SK-N-SH (cell line): ENCODE measurements around the gene SH3PXD2A. TPM values are rescaled to one million over a fixed set of nuclear protein-coding genes. Genes with fewer than 3 reads are reported as not detected.
A peak's percentile ranks its signal among the peaks of the same experiment; 100 is the strongest.

Experiments used
- CTCF ChIA-PET: fragments of 300-600, 350-600 bp; formaldehyde crosslinking; extraction: SDS; loops from one replicate; lab custom pipeline; 2021; lab: Yijun Ruan, JAX
- POLR2A ChIA-PET: fragments of 350-600 bp; sonication (Branson Sonifier 250); formaldehyde crosslinking; extraction: SDS; loops from one replicate; lab custom pipeline; 2020; ENCODE audit warnings: antibody characterized with exemption, inconsistent platforms; lab: Yijun Ruan, JAX
- DNase-seq: peaks from one replicate; pipeline ENCODE4 v3.0.0; 2012
- H2AFZ ChIP-seq: fragments of 200-600 bp; sonication (generic); 2 replicates; pipeline ENCODE4 v1.8.1; 2016; ENCODE audit warnings: antibody characterized with exemption, mild to moderate bottlenecking, low read depth
- H3F3A ChIP-seq: fragments of 200-600 bp; sonication (generic); replicated peaks from 2 replicates; pipeline ENCODE3; 2016; ENCODE audit warnings: antibody characterized with exemption, mild to moderate bottlenecking; ENCODE audit not compliant: insufficient read depth
- H3K27ac ChIP-seq, 2 experiments: fragments of 200-500 bp in 1 of 2; fragments of 200-600 bp in 1 of 2; sonication (Bioruptor generic) in 1 of 2; sonication (generic), shearing (Covaris generic) in 1 of 2; 2 replicates each; pipeline versions ENCODE4 v1.5.1 to v1.6.1; 2014 to 2016; ENCODE audit warnings: low read depth in 2 of 2, inconsistent platforms in 1 of 2, low read length in 1 of 2, mild to moderate bottlenecking in 1 of 2, mixed read lengths in 1 of 2
- H3K27me3 ChIP-seq: fragments of 200-600 bp; sonication (generic), shearing (Covaris generic); 2 replicates; pipeline ENCODE4 v1.6.1; 2016; ENCODE audit warnings: mixed run types; ENCODE audit not compliant: insufficient read depth
- H3K36me3 ChIP-seq, 2 experiments: fragments of 200-500 bp in 1 of 2; fragments of 200-600 bp in 1 of 2; sonication (Bioruptor generic) in 1 of 2; sonication (generic) in 1 of 2; replicated peaks in 1 of 2; 2 replicates each; pipeline versions ENCODE3 to v1.5.1; 2014 to 2016; ENCODE audit warnings: low read length in 1 of 2, mild to moderate bottlenecking in 1 of 2; ENCODE audit not compliant: insufficient read depth in 2 of 2, control insufficient read depth in 1 of 2
- H3K4me1 ChIP-seq, 2 experiments: fragments of 200-500 bp in 1 of 2; fragments of 200-600 bp in 1 of 2; sonication (Bioruptor generic) in 1 of 2; sonication (generic), shearing (Covaris generic) in 1 of 2; 2 replicates each; pipeline versions ENCODE4 v1.5.1 to v1.6.1; 2014 to 2016; ENCODE audit warnings: low read depth in 1 of 2, low read length in 1 of 2, mixed run types in 1 of 2; ENCODE audit not compliant: insufficient read depth in 2 of 2, control insufficient read depth in 1 of 2
- H3K4me2 ChIP-seq: fragments of 200-600 bp; sonication (generic), shearing (Covaris generic); 2 replicates; pipeline ENCODE4 v1.6.1; 2017; ENCODE audit warnings: mixed run types
- H3K4me3 ChIP-seq, 2 experiments: fragments of 200-500 bp in 1 of 2; fragments of 200-600 bp in 1 of 2; sonication (Bioruptor generic) in 1 of 2; sonication (generic), shearing (Covaris generic) in 1 of 2; 2 replicates each; pipeline versions ENCODE4 v1.5.1 to v1.8.1; 2014 to 2016; ENCODE audit warnings: low read depth in 2 of 2, inconsistent platforms in 1 of 2, low read length in 1 of 2, mild to moderate bottlenecking in 1 of 2, mixed read lengths in 1 of 2, moderate library complexity in 1 of 2
- H3K79me2 ChIP-seq: fragments of 200-600 bp; sonication (generic); 2 replicates; pipeline ENCODE4 v1.8.1; 2017; ENCODE audit warnings: mild to moderate bottlenecking; ENCODE audit not compliant: insufficient read depth
- H3K9ac ChIP-seq: fragments of 200-600 bp; sonication (generic); 2 replicates; pipeline ENCODE4 v1.6.1; 2017; ENCODE audit warnings: mixed run types
- H3K9me2 ChIP-seq: fragments of 200-600 bp; sonication (generic); 2 replicates; pipeline ENCODE4 v1.6.1; 2017; ENCODE audit warnings: mixed run types
- H3K9me3 ChIP-seq: fragments of 200-600 bp; sonication (generic); 2 replicates; pipeline ENCODE4 v1.6.1; 2017; ENCODE audit warnings: mixed run types, mild to moderate bottlenecking, moderate library complexity
- H4K20me1 ChIP-seq: fragments of 200-600 bp; sonication (generic); 2 replicates; pipeline ENCODE4 v1.6.1; 2017; ENCODE audit warnings: mild to moderate bottlenecking, mixed run types; ENCODE audit not compliant: insufficient read depth
- ELF1 ChIP-seq: IDR thresholded peaks from 2 replicates; pipeline ENCODE4 v1.4.0; 2012
- EP300 ChIP-seq, 2 experiments: IDR thresholded peaks; 2 replicates each; pipeline versions ENCODE4 v1.4.0 to v1.6.1; 2012; ENCODE audit warnings: borderline replicate concordance in 1 of 2, low read depth in 1 of 2, low read length in 1 of 2
- GATA2 ChIP-seq: sonication (generic); formaldehyde crosslinking; IDR thresholded peaks from 2 replicates; pipeline ENCODE4 v1.5.0; 2020; ENCODE audit warnings: mild to moderate bottlenecking, missing genetic modification reagents
- IRF3 ChIP-seq: fragments of 150-350 bp; IDR thresholded peaks from 2 replicates; pipeline ENCODE4 v1.6.1; 2016; ENCODE audit warnings: mild to moderate bottlenecking, low read depth, low read length
- MAX ChIP-seq: IDR thresholded peaks from 2 replicates; pipeline ENCODE4 v1.4.0; 2012; ENCODE audit warnings: low read depth
- MEF2A ChIP-seq: IDR thresholded peaks from 2 replicates; pipeline ENCODE4 v1.4.0; 2012; ENCODE audit warnings: low read depth, borderline replicate concordance
- PBX3 ChIP-seq: IDR thresholded peaks from 2 replicates; pipeline ENCODE4; 2012
- POLR2AphosphoS5 ChIP-seq: IDR thresholded peaks from 2 replicates; pipeline ENCODE4 v1.6.1; 2012; ENCODE audit warnings: low read depth, low read length
- RCOR1 ChIP-seq: fragments of 150-350 bp; IDR thresholded peaks from 2 replicates; pipeline ENCODE4 v1.6.1; 2017; ENCODE audit warnings: antibody characterized with exemption, low read length
- REST ChIP-seq: IDR thresholded peaks from 2 replicates; pipeline ENCODE4 v1.6.1; 2012; ENCODE audit warnings: mild to moderate bottlenecking, low read depth, low read length, moderate library complexity
- SIN3A ChIP-seq: IDR thresholded peaks from 2 replicates; pipeline ENCODE4 v1.6.1; 2012; ENCODE audit warnings: low read depth, mild to moderate bottlenecking, low read length, moderate library complexity, borderline replicate concordance
- TEAD4 ChIP-seq: IDR thresholded peaks from 2 replicates; pipeline ENCODE4 v1.4.0; 2012; ENCODE audit warnings: mild to moderate bottlenecking, borderline replicate concordance; ENCODE audit not compliant: insufficient read depth
- USF1 ChIP-seq: IDR thresholded peaks from 2 replicates; pipeline ENCODE4 v1.4.0; 2012; ENCODE audit warnings: low read depth, borderline replicate concordance
- YY1 ChIP-seq: IDR thresholded peaks from 2 replicates; pipeline ENCODE4 v1.4.0; 2012; ENCODE audit warnings: low read depth, mild to moderate bottlenecking
- WGBS: methylation state at CpG from one replicate; pipeline ENCODE4 v1.1.6; 2017; ENCODE audit warnings: low lambda C conversion rate; 5-methylcytosine and 5-hydroxymethylcytosine counted together
- polyA plus RNA-seq, 3 experiments: library from polyadenylated mRNA; depleted of rRNA; stranded (reverse); fragments of >200 nt; gene quantifications; 2 replicates each; pipeline ENCODE4 v1.2.3, GENCODE V29; 2012

Gene SH3PXD2A
- polyA plus RNA-seq, 1 of the 3 experiments (the other 2 are of a cell fraction), result 2.5 TPM

GRCh38 chr10:103734731-103735130 lies 120.6 kb downstream of the SH3PXD2A start:
- H3K36me3 ChIP-seq, result no peaks in the 10 kb centered on the region
- H3K79me2 ChIP-seq, result no peaks in the 10 kb centered on the region
- TF ChIP-seq MAX, result no peak
- no peak for TF ChIP-seq IRF3
- no peak for TF ChIP-seq REST
- no peak for TF ChIP-seq RCOR1
- no peak for TF ChIP-seq GATA2
- TF ChIP-seq PBX3, result no peak
- TF ChIP-seq, all 33 proteins: peak for 0
- Histone ChIP-seq H3K27ac (peak overlapping the region in 1 of 2 experiments; percentile 99; a peak in 2 of 4 replicates), H3K9me2 (no peaks in the 10 kb centered on the region), H3K9me3 (no peaks in the 10 kb centered on the region), H3K4me1 (peaks cover 28 to 80% of the 10 kb centered on the region in 2 experiments), H3F3A (peaks cover 3% of the 10 kb centered on the region), H4K20me1 (no peaks in the 10 kb centered on the region), H2AFZ (no peak overlapping the region), H3K4me2 (no peak overlapping the region), H3K27me3 (no peaks in the 10 kb centered on the region), H3K9ac (no peak overlapping the region), H3K4me3 (no peak overlapping the region)
- DNase-seq, result no peak
- ChIA-PET POLR2A (no interaction called here), CTCF (interaction anchor here (1.2 to 10.9 kb wide), 2 partner anchors 12 to 121 kb away, joined by 5 to 87 read pairs; partner anchors contain the start of gene SH3PXD2A)
- WGBS, result 85% methylated on average over 4 of the region's 4 CpGs

GRCh38 chr10:103733045-103733419 lies 122.3 kb downstream of the SH3PXD2A start:
- ChIA-PET POLR2A (interaction anchor here (0.7 to 2.1 kb wide), 8 partner anchors 10 to 455 kb away, joined by 3 to 17 read pairs (median 4); partner anchors contain the start of gene SH3PXD2A), CTCF (interaction anchor here (0.8 to 10.9 kb wide), 13 partner anchors 11 to 277 kb away, joined by 3 to 87 read pairs (median 4); partner anchors contain the start of gene SH3PXD2A)
- no peaks in the 10 kb centered on the region for H3F3A ChIP-seq
- no peaks in the 10 kb centered on the region for H3K36me3 ChIP-seq
- peaks cover 16 to 71% of the 10 kb centered on the region in 2 experiments; a peak in 3 of 4 replicates for H3K4me1 ChIP-seq
- H3K9me2 ChIP-seq, result no peaks in the 10 kb centered on the region
- peak overlapping the region; percentile 50 to 99; a peak in 3 of 4 replicates for H3K27ac ChIP-seq
- H3K4me2 ChIP-seq, result peak overlapping the region; percentile 59
- H3K9ac ChIP-seq, result peak overlapping the region; percentile 36; the same call in 1 of the 2 replicates
- no peak overlapping the region for H3K4me3 ChIP-seq
- peak; percentile 86 for DNase-seq
- no peaks in the 10 kb centered on the region for H3K9me3 ChIP-seq
- H3K27me3 ChIP-seq, result no peaks in the 10 kb centered on the region
- WGBS, result 43% methylated on average over 5 of the region's 6 CpGs
- H2AFZ ChIP-seq, result no peak overlapping the region; the same call in 1 of the 2 replicates
- no peaks in the 10 kb centered on the region for H3K79me2 ChIP-seq
- no peaks in the 10 kb centered on the region for H4K20me1 ChIP-seq
- TF ChIP-seq ELF1, result no peak
- TF ChIP-seq POLR2AphosphoS5, result no peak
- TF ChIP-seq TEAD4, result peak; percentile 62; the same call in 1 of the 2 replicates
- no peak for TF ChIP-seq USF1
- no peak for TF ChIP-seq IRF3
- TF ChIP-seq PBX3, result peak; percentile 47
- no peak for TF ChIP-seq SIN3A
- TF ChIP-seq EP300 (IDR thresholded peaks at IDR 0.05; ENCODE audit: borderline replicate concordance in 1 of 2, low read depth in 1 of 2, low read length in 1 of 2), result peak; percentile 68 to 99; a peak in 3 of 4 replicates
- no peak for TF ChIP-seq MEF2A
- TF ChIP-seq YY1, result no peak
